Right lobe of liver (tissue), 6 donors: ENCODE data around the gene TMEM114. TPM values are rescaled to one million over a fixed set of nuclear protein-coding genes. Genes with fewer than 3 reads are reported as not detected.
"Not testable (repeated sequence)": the region's sequence is repeated elsewhere in the genome, so short reads cannot be mapped to it uniquely, and the experiment has no call there.

ENCODE experiments used
- ATAC-seq, 4 donors: fragments of 200-7000 bp; cut with Tn5 transposase; one replicate each; pipeline ENCODE4 v1.9.1; 2020; ENCODE audit warnings: mild to moderate bottlenecking in 4 of 4, moderate library complexity in 4 of 4
- DNase-seq, 3 donors: peaks; one replicate each; pipeline ENCODE4 v3.0.0-alpha.2; 2020
- H3K27ac ChIP-seq, 3 donors: fragments of 200-600 bp; one replicate each; pipeline ENCODE4 v1.8.0; 2022
- H3K27me3 ChIP-seq, 2 donors: fragments of 200-600 bp; one replicate each; pipeline ENCODE4 v1.8.0; 2022
- H3K36me3 ChIP-seq, 4 donors: fragments of 200-600 bp; sonication (generic) in 1 of 4; one replicate each; pipeline versions ENCODE4 v1.5.1 to v1.8.0; 2017 to 2022; ENCODE audit warnings: control low read depth in 1 of 4
- H3K4me1 ChIP-seq, 4 donors: fragments of 200-600 bp; sonication (generic) in 1 of 4; one replicate each; pipeline versions ENCODE4 v1.5.1 to v1.8.0; 2017 to 2022; ENCODE audit warnings: control low read depth in 1 of 4
- H3K4me3 ChIP-seq, 3 donors: fragments of 200-600 bp; one replicate each; pipeline ENCODE4 v1.8.0; 2022
- H3K9me3 ChIP-seq, 4 donors: fragments of 200-600 bp; sonication (generic) in 1 of 4; one replicate each; pipeline versions ENCODE4 v1.5.1 to v1.8.0; 2017 to 2022; ENCODE audit warnings: control low read depth in 1 of 4
- POLR2A ChIP-seq: fragments of 450-650 bp; IDR thresholded peaks from one replicate; pipeline ENCODE4 v1.6.1; 2017; ENCODE audit warnings: antibody characterized with exemption, mild to moderate bottlenecking
- WGBS: methylation state at CpG from one replicate; pipeline ENCODE4 v1.1.6; 2018; ENCODE audit warnings: low coverage, low lambda C conversion rate; ENCODE audit not compliant: insufficient coverage; ENCODE audit errors: missing lambda C conversion rate; 5-methylcytosine and 5-hydroxymethylcytosine counted together
- intact Hi-C, 2 donors: fragments of 100-400 bp; cut with DNase I; formaldehyde crosslinking; loops; one replicate each; pipeline versions ENCODE4 v1.11.2 to v1.14.1; 2022
- total RNA-seq, 6 experiments: library from RNA; depleted of rRNA in 2 of 6; stranded (reverse); fragments of >200 nt in 2 of 6; fragmentation: NEBNext Ultra II Directional in 3 of 6; extraction: Animal tissue kit (Norgen Biotek cat#: 25700) in 3 of 6; gene quantifications; one replicate each; pipeline versions ENCODE4 v1.1.0 to v1.2.4, GENCODE V29; 2016 to 2023
- TF ChIP-seq, protein P1 (sequence below), 4 donors: fragments of 200-600 bp in 3 of 4; fragments of 450-650 bp in 1 of 4; IDR thresholded peaks; one replicate each; pipeline versions ENCODE4 v1.5.1 to v1.8.0; 2016 to 2022; ENCODE audit warnings: antibody characterized with exemption in 4 of 4, mild to moderate bottlenecking in 2 of 4
- donor health status: DM: no; HTN: yes; CAD: no.
- donor health status: DM: no; HTN: no; CAD: no.
- donor health status: DM: no; HTN: no; CAD: no.
- donor health status: DM: no; HTN: yes; CAD: no.
- donor health status: DM: no; HTN: yes; CAD: no.

Gene TMEM114
- total RNA-seq, 6 experiments from 2014 or later: not detected

DNA sequence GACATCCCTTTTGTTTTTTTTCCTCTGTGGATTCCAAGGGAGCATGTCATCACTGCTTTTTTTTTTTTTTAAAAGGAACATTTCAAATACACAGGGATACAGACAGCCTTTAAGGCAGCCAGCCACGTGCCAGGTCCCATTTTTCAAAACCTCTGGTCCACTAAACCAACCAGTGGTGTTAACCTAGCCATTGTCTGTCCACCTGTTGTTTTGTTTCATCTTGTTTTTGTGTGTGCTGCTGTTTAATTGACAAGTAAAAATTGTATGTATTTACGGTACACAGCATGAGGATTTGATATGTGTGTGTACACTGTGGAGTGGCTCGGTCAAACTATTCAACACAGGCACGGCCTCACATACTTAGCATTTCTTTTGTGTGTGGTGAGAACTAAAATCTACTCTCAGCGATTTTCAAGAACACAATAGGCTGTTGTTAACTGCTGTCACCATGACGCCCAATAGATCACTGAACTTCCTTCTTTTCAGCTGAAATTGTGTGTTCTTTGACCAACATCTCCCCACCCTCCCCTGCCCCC, 19.2 kb downstream of the TMEM114 start:
- TF ChIP-seq, protein P1, sequence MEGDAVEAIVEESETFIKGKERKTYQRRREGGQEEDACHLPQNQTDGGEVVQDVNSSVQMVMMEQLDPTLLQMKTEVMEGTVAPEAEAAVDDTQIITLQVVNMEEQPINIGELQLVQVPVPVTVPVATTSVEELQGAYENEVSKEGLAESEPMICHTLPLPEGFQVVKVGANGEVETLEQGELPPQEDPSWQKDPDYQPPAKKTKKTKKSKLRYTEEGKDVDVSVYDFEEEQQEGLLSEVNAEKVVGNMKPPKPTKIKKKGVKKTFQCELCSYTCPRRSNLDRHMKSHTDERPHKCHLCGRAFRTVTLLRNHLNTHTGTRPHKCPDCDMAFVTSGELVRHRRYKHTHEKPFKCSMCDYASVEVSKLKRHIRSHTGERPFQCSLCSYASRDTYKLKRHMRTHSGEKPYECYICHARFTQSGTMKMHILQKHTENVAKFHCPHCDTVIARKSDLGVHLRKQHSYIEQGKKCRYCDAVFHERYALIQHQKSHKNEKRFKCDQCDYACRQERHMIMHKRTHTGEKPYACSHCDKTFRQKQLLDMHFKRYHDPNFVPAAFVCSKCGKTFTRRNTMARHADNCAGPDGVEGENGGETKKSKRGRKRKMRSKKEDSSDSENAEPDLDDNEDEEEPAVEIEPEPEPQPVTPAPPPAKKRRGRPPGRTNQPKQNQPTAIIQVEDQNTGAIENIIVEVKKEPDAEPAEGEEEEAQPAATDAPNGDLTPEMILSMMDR (IDR thresholded peaks at IDR 0.05): no peak
- TF ChIP-seq POLR2A: no peak
- ATAC-seq: peak in 2 of 4 donors; percentile 8 to 9
- Histone ChIP-seq H3K27ac (no peak overlapping the region), H3K4me3 (no peak overlapping the region), H3K9me3 (no peaks in the 10 kb centered on the region), H3K27me3 (no peaks in the 10 kb centered on the region), H3K36me3 (no peaks in the 10 kb centered on the region), H3K4me1 (no peaks in the 10 kb centered on the region)
- intact Hi-C loops: loop anchor here in 1 of 2 donors (10.0 kb wide), 1 partner anchor 64 kb away; no protein-coding TSS in a partner anchor
- DNase-seq: no peak
- 42% methylated on average over 6 of the region's 6 CpGs for WGBS

DNA sequence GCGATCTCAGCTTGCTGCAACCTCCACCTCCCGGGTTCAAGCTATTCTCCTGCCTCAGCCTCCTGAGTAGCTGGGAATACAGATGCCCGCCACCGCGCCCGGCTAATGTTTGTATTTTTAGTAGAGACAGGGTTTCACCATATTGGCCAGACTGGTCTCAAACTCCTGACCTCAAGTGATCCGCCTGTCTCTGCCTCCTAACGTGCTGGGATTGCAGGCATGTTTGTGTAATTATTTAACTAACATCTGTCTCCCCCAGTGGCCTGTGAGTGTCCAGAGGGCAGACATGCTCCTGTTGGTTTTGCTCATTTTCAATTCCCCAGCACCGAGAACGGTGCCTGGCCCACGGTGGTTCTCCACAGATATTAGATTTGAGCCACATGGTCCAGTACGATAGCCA, 19.9 kb downstream of the TMEM114 start:
- not testable (repeated sequence) for H3K9me3 ChIP-seq, H3K36me3 ChIP-seq, H3K27me3 ChIP-seq, H3K27ac ChIP-seq, DNase-seq, H3K4me1 ChIP-seq, H3K4me3 ChIP-seq
- intact Hi-C loops: loop anchor here in 1 of 2 donors (10.0 kb wide), 1 partner anchor 64 kb away; no protein-coding TSS in a partner anchor
- ATAC-seq: peak in 2 of 4 donors; percentile 7
- 36% methylated on average over 7 of the region's 12 CpGs for WGBS

DNA sequence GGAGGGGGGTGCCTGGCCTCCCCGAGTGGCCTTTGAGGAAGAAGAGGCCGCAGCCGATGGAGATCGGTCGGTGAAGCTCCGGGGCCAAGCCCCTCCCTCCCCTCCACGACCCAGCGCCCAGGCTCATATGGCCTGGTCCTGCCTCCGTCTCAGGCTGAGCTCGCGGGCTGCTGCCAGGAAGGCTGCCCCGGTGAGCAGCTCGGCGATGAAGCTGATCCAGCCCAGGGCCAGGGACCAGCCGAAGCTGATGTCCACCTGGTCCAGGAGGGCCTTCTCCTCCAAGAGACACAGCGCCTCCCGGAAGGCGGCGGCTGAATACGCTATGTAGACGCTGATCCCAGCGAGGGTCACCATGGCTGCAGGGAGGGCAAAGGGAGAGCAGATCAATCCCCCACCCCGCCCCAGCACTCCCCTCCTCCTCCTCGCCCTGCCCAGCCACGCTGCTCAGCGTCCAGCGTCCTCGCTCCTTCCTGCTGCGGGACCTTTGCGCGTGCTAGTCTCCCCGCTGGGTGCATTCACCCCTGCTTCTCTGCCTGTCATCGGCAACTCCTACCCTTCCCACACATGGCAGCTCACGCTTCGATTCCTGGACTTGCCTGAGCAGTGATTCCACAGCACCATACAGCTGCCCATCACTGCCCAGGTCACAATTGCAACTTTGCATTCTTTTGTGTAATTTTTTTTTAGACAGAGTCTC, 20.5 kb downstream of the TMEM114 start:
- no peak overlapping the region for H3K27ac ChIP-seq
- H3K27me3 ChIP-seq: no peaks in the 10 kb centered on the region
- no peaks in the 10 kb centered on the region for H3K4me1 ChIP-seq
- ATAC-seq: no peak
- no peaks in the 10 kb centered on the region for H3K9me3 ChIP-seq
- intact Hi-C loops: loop anchor here (5.0 to 10.0 kb wide), 3 partner anchors 65 to 315 kb away; partner anchors contain the start of gene LITAFD (in 2 of the 2)
- H3K4me3 ChIP-seq: no peak overlapping the region
- TF ChIP-seq, protein P1 (IDR thresholded peaks at IDR 0.05): no peak
- no peak for TF ChIP-seq POLR2A
- WGBS: 53% methylated on average over 15 of the region's 35 CpGs
- H3K36me3 ChIP-seq: no peaks in the 10 kb centered on the region
- no peak for DNase-seq

DNA sequence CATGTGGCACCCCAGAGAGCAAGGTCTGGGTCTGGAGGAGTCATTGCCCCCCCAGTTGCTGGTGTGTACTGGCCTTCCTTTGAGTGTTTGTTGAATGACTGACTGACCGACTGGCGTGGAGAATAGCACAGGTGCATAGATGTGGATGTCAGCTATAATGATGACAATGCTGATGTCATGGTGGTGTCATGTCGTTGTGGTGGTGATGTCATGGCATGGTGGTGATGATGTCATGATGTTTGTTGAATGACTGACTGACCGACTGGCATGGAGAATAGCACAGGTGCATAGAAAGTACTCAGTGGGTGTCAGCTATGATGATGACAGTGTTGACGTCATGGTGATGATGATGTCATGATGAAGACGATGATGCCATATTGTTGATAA, 22.1 kb downstream of the TMEM114 start:
- no peaks in the 10 kb centered on the region for H3K9me3 ChIP-seq
- ATAC-seq (no peak), DNase-seq (no peak)
- H3K4me1 ChIP-seq: no peaks in the 10 kb centered on the region
- TF ChIP-seq, protein P1 (IDR thresholded peaks at IDR 0.05): no peak
- no peak for TF ChIP-seq POLR2A
- H3K27me3 ChIP-seq: no peaks in the 10 kb centered on the region
- H3K4me3 ChIP-seq: no peak overlapping the region
- 57% methylated on average over 5 of the region's 6 CpGs for WGBS
- intact Hi-C loops: loop anchor here (5.0 to 10.0 kb wide), 2 partner anchors 89 to 317 kb away; partner anchors contain the start of gene LITAFD (in 2 of the 2)
- H3K27ac ChIP-seq: no peak overlapping the region
- no peaks in the 10 kb centered on the region for H3K36me3 ChIP-seq
